Hepatocyte (in vitro differentiated cells): Measurements from ENCODE around the gene GLRX3. TPM values are rescaled to one million over a fixed set of nuclear protein-coding genes. Genes with fewer than 3 reads are reported as not detected.

ENCODE experiments used
- DNase-seq: peaks from one replicate; pipeline ENCODE4 v3.0.0-alpha.2; 2016; ENCODE audit warnings: low spot score
- H2AFZ ChIP-seq: fragments of 200-600 bp; sonication (generic); 2 replicates; pipeline ENCODE4 v1.6.0; 2016; ENCODE audit warnings: antibody characterized with exemption, mild to moderate bottlenecking
- H3K27ac ChIP-seq: fragments of 200-600 bp; sonication (generic); 2 replicates; pipeline ENCODE4 v1.5.1; 2016; ENCODE audit warnings: mild to moderate bottlenecking
- H3K27me3 ChIP-seq: fragments of 200-600 bp; sonication (generic); 2 replicates; pipeline ENCODE4 v1.6.1; 2016
- H3K36me3 ChIP-seq: fragments of 200-600 bp; sonication (generic); replicated peaks from 2 replicates; pipeline ENCODE4 v1.5.1; 2016; ENCODE audit warnings: low read depth; ENCODE audit not compliant: insufficient read depth
- H3K4me1 ChIP-seq: fragments of 200-600 bp; sonication (generic); 2 replicates; pipeline ENCODE4 v1.5.1; 2016; ENCODE audit warnings: mild to moderate bottlenecking, moderate library complexity; ENCODE audit not compliant: insufficient read depth
- H3K4me2 ChIP-seq: fragments of 200-600 bp; sonication (generic); 2 replicates; pipeline ENCODE4 v1.6.0; 2016
- H3K4me3 ChIP-seq: fragments of 200-600 bp; sonication (generic); 2 replicates; pipeline ENCODE4 v1.5.1; 2016; ENCODE audit warnings: mild to moderate bottlenecking
- H3K79me2 ChIP-seq: fragments of 200-600 bp; sonication (generic); 2 replicates; pipeline ENCODE4 v1.6.0; 2017; ENCODE audit warnings: mild to moderate bottlenecking
- H3K9me2 ChIP-seq: fragments of 200-600 bp; sonication (generic); replicated peaks from 2 replicates; pipeline ENCODE4 v1.6.0; 2017; ENCODE audit warnings: mild to moderate bottlenecking; ENCODE audit not compliant: insufficient read depth
- H3K9me3 ChIP-seq: fragments of 200-600 bp; sonication (generic); 2 replicates; pipeline ENCODE4 v1.5.1; 2016; ENCODE audit warnings: low read depth, mild to moderate bottlenecking
- H4K20me1 ChIP-seq: fragments of 200-600 bp; sonication (generic); 2 replicates; pipeline ENCODE4 v1.6.0; 2016; ENCODE audit warnings: mild to moderate bottlenecking; ENCODE audit not compliant: insufficient read depth, poor library complexity, severe bottlenecking
- EZH2 ChIP-seq: fragments of 200-600 bp; sonication (generic); IDR thresholded peaks from 2 replicates; pipeline ENCODE4 v1.6.1; 2016; ENCODE audit warnings: antibody characterized with exemption, mild to moderate bottlenecking, borderline replicate concordance
- EZH2phosphoT487 ChIP-seq: fragments of 200-600 bp; sonication (generic); IDR thresholded peaks from one replicate; pipeline ENCODE4 v1.6.1; 2018; ENCODE audit warnings: antibody characterized with exemption, mild to moderate bottlenecking, low read depth, moderate library complexity; ENCODE audit not compliant: unreplicated experiment, severe bottlenecking
- WGBS: methylation state at CpG from one replicate; pipeline ENCODE4 v1.1.6; 2016; ENCODE audit warnings: low lambda C conversion rate; ENCODE audit errors: missing lambda C conversion rate; 5-methylcytosine and 5-hydroxymethylcytosine counted together
- polyA plus RNA-seq: library from polyadenylated mRNA; unstranded; fragments of >200 nt; fragmentation: Nextera tagmentation; extraction: Ambion mirVana; gene quantifications from 2 replicates; pipeline ENCODE4 v1.2.1, GENCODE V29; 2016
- total RNA-seq: library from RNA; depleted of rRNA; stranded (reverse); fragments of >200 nt; gene quantifications from 2 replicates; pipeline ENCODE4 v1.2.3, GENCODE V29; 2014
- TF ChIP-seq, protein P1 (sequence below): fragments of 200-600 bp; sonication (generic); IDR thresholded peaks from 2 replicates; pipeline ENCODE4 v1.5.1; 2016; ENCODE audit warnings: antibody characterized with exemption, mild to moderate bottlenecking; ENCODE audit not compliant: poor library complexity

The GLRX3 gene
- total and polyA plus RNA-seq, 2 experiments from 2014 or later = 90.6 to 100 TPM

DNA sequence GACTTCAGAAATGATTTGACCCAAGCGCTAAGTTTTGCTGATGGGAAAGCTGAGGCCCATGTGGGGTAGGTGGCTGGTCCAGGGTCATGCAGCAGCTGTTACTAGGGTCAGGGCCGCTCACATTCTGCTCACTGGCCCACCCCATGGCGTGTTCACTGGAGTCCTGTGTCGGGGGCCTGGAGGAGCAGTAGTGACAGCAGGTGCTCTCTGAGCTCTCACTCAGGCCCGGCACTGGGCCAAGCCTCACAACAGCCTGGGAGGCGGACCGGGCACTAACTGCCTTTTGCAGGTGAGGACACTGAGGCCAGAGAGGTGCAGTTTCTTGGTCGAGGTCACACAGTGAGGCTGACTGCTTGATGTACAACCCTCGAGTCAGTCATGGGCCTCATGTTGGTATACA is 82.7 kb downstream of the GLRX3 start:
- WGBS = 94% methylated on average over 9 of the region's 9 CpGs
- H3K9me3 ChIP-seq = no peaks in the 10 kb centered on the region
- no peak for DNase-seq
- H4K20me1 ChIP-seq = no peaks in the 10 kb centered on the region
- no peaks in the 10 kb centered on the region for H3K27me3 ChIP-seq
- H3K79me2 ChIP-seq = no peaks in the 10 kb centered on the region
- H3K27ac ChIP-seq = no peak overlapping the region
- no peaks in the 10 kb centered on the region for H3K36me3 ChIP-seq
- H3K4me3 ChIP-seq = no peak overlapping the region
- no peaks in the 10 kb centered on the region for H3K4me1 ChIP-seq
- TF ChIP-seq EZH2phosphoT487 (no peak), EZH2 (no peak)
- TF ChIP-seq, protein P1, sequence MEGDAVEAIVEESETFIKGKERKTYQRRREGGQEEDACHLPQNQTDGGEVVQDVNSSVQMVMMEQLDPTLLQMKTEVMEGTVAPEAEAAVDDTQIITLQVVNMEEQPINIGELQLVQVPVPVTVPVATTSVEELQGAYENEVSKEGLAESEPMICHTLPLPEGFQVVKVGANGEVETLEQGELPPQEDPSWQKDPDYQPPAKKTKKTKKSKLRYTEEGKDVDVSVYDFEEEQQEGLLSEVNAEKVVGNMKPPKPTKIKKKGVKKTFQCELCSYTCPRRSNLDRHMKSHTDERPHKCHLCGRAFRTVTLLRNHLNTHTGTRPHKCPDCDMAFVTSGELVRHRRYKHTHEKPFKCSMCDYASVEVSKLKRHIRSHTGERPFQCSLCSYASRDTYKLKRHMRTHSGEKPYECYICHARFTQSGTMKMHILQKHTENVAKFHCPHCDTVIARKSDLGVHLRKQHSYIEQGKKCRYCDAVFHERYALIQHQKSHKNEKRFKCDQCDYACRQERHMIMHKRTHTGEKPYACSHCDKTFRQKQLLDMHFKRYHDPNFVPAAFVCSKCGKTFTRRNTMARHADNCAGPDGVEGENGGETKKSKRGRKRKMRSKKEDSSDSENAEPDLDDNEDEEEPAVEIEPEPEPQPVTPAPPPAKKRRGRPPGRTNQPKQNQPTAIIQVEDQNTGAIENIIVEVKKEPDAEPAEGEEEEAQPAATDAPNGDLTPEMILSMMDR = no peak
- no peak overlapping the region for H3K4me2 ChIP-seq
- H3K9me2 ChIP-seq = no peaks in the 10 kb centered on the region
- no peak overlapping the region for H2AFZ ChIP-seq

DNA sequence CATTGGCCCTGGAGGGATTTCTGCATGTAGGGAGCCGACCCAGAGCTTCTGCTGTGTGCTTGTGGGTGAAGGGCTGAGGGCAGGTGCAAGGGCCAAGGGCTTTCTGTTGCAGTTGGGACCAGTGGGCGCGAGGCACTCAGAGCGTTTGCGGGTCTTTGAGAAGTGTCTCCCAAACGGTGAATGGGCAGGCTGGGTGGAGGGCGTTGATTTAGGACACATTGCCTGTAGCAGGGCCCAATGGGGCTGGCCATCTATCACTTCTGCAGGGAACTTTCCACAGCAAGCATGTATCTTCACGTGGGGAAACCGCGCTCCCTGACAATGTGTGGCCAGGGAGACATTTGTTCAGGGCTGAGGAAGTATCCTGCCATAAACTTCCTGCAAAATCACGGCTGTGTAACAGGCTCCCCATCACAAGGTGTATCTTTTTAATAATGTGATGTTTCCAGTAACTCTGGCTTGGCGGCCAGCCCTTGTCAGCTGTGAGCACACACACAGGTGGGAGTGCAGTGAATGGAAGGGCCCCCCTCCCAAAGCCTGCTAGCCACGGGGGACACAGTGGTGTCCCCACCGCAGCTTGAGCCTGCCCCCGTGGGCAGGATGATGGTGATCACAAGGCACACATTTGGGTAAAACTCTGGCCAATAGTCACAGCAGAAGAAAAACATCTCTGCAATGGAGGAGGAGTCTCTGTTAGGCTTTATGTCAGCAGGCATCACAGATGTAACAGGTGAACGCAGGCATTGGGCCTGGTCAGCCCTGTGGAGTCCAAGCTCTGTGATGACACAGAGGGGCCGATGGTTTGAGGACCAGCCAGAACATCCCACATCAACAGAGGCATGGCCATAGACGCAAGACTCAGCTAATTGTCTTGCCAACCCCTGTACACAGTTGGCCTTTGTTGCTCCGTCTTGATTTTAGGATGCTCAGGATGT is 84.3 kb downstream of the GLRX3 start:
- no peaks in the 10 kb centered on the region for H3K9me3 ChIP-seq
- 94% methylated on average over 19 of the region's 19 CpGs for WGBS
- H2AFZ ChIP-seq = no peak overlapping the region
- H3K4me1 ChIP-seq = no peaks in the 10 kb centered on the region
- H3K9me2 ChIP-seq = no peaks in the 10 kb centered on the region
- H3K36me3 ChIP-seq = no peaks in the 10 kb centered on the region
- no peak overlapping the region for H3K27ac ChIP-seq
- no peaks in the 10 kb centered on the region for H3K27me3 ChIP-seq
- TF ChIP-seq, protein P1 = no peak
- no peak for TF ChIP-seq EZH2
- no peak for TF ChIP-seq EZH2phosphoT487
- no peak for DNase-seq
- H4K20me1 ChIP-seq = no peaks in the 10 kb centered on the region
- no peak overlapping the region for H3K4me3 ChIP-seq
- no peaks in the 10 kb centered on the region for H3K79me2 ChIP-seq
- no peak overlapping the region for H3K4me2 ChIP-seq

DNA sequence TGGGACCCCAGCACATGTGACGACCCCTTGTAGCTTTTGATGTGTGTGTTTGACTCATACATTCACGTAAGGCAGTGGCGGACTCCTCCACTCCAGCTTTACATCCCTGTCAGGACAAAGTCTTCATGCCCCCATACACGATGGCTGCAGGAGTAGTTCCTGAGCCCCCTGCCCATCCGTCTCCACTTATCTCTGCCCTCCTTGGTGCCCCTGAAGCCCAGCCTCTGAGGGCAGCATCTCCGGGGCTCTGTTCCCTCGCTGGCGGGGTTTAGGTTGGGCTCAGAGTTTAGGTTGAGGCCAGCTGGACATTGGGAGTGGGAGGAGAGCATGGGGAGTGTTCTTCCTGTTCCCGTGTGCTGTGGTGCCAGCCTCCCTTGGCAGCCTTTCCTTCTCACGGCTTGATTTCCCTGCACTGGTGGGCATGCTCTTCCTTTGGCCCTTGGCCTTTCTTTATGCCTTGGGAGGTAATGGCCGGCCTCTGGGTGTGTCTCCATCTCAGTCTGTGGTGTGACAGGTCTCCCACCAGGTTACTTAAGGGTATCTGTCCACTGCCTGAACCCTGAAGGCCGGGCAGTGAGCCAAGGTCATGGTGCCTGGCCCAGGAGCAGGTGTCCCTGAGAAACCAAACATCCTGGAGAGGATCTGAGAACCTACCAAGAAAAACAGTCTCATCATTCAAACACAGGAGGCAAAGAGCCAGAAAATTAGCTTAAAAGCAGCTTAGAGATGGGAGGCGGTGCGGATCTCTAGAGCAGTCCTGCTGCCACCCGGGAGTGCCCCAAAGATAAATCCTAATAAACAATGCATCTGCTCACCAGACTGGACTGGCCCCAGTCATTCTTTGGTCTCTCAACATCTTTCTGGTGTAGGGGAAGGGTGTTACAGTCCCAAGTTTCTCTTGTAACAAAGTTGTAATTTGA is 85.5 kb downstream of the GLRX3 start:
- H3K9me2 ChIP-seq = no peaks in the 10 kb centered on the region
- no peaks in the 10 kb centered on the region for H3K79me2 ChIP-seq
- H4K20me1 ChIP-seq = no peaks in the 10 kb centered on the region
- no peak overlapping the region for H3K27ac ChIP-seq
- no peak overlapping the region for H3K4me3 ChIP-seq
- H3K4me1 ChIP-seq = no peaks in the 10 kb centered on the region
- TF ChIP-seq, protein P1 = no peak
- TF ChIP-seq EZH2phosphoT487 (no peak), EZH2 (no peak)
- H3K36me3 ChIP-seq = no peaks in the 10 kb centered on the region
- DNase-seq = no peak
- no peak overlapping the region for H3K4me2 ChIP-seq
- no peak overlapping the region for H2AFZ ChIP-seq
- H3K9me3 ChIP-seq = no peaks in the 10 kb centered on the region
- H3K27me3 ChIP-seq = no peaks in the 10 kb centered on the region
- 92% methylated on average over 14 of the region's 15 CpGs for WGBS
